Stimulated activated memory B cell treated with anti-CD40 and anti-IgM and Interleukin-4, amounts not matched to agents 10 μg/mL and 1 μg/mL and 100 μg/mL, for 72 hours (primary cell): ENCODE data around the gene TSPEAR.
"Not testable (repeated sequence)": the region's sequence is repeated elsewhere in the genome, so short reads cannot be mapped to it uniquely, and the experiment has no call there.

Source experiments
- ATAC-seq: fragments of 150-1000 bp; cut with Tn5 transposase; 2 replicates; pipeline ENCODE4 v1.10.0; 2021
- H3K27ac Mint-ChIP-seq: one replicate; pipeline ENCODE4 v1.8.0; 2022; ENCODE audit warnings: mild to moderate bottlenecking, mixed read lengths
- H3K27me3 Mint-ChIP-seq: one replicate; pipeline ENCODE4 v1.8.0; 2022; ENCODE audit warnings: mixed read lengths
- H3K36me3 Mint-ChIP-seq: one replicate; pipeline ENCODE4 v1.8.0; 2022; ENCODE audit warnings: mixed read lengths
- H3K4me1 Mint-ChIP-seq: one replicate; pipeline ENCODE4 v1.8.0; 2022; ENCODE audit warnings: mixed read lengths
- H3K4me3 Mint-ChIP-seq: one replicate; pipeline ENCODE4 v1.8.0; 2022; ENCODE audit warnings: mild to moderate bottlenecking, moderate library complexity, mixed read lengths
- H3K9me3 Mint-ChIP-seq: one replicate; pipeline ENCODE4 v1.8.0; 2022; ENCODE audit warnings: mixed read lengths

TSPEAR gene

DNA sequence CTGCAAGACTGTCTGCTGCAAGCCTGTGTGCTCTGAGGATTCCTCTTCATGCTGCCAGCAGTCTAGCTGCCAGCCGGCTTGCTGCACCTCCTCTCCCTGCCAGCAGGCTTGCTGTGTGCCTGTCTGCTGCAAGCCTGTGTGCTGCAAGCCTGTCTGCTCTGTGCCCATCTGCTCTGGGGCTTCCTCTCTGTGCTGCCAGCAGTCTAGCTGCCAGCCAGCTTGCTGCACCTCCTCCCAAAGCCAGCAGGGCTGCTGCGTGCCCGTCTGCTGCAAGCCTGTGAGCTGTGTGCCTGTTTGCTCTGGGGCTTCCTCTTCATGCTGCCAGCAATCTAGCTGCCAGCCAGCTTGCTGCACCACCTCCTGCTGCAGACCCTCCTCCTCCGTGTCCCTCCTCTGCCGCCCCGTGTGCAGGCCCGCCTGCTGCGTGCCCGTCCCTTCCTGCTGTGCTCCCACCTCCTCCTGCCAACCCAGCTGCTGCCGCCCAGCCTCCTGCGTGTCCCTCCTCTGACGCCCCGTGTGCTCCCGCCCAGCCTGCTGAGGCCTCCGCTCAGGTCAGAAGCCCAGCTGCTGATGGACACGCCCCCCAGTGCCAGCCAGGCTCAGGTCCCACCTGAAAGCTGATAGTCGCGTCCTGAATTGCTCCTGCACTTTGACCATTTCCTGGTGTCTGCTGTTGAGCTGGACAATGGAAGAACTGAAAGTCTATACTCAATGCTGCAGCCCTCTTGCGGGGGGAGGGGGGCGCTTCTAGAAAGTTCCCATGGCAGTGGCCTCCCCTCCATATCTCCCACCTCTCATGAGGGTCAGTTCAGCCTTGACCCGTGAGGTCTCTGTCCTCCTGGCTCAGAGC lies 136.7 kb downstream of the TSPEAR start:
- Mint-ChIP-seq H3K27me3 (peaks cover 71% of the 10 kb centered on the region), H3K4me3 (no peak overlapping the region)
- no peak for ATAC-seq

DNA sequence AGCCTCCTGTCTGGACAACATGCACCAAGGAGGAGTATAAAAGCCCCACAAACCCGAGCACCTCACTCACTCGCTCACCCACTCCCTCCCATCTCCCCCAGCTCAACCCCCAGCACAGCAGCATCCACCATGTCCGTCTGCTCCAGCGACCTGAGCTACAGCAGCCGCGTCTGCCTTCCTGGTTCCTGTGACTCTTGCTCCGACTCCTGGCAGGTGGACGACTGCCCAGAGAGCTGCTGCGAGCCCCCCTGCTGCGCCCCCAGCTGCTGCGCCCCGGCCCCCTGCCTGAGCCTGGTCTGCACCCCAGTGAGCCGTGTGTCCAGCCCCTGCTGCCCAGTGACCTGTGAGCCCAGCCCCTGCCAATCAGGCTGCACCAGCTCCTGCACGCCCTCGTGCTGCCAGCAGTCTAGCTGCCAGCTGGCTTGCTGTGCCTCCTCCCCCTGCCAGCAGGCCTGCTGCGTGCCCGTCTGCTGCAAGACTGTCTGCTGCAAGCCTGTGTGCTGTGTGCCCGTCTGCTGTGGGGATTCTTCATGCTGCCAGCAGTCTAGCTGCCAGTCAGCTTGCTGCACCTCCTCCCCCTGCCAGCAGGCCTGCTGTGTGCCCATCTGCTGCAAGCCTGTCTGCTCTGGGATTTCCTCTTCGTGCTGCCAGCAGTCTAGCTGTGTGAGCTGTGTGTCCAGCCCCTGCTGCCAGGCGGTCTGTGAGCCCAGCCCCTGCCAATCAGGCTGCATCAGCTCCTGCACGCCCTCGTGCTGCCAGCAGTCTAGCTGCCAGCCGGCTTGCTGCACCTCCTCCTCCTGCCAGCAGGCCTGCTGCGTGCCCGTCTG lies 137.5 kb downstream of the TSPEAR start, which contains the start of gene KRTAP10-4:
Gene KRTAP10-4 (plus strand): TSS at position 100 of the 827 bp plus-strand sequence. CDS start 30 bp downstream, at position 130.
- not testable (repeated sequence) for H3K4me3 Mint-ChIP-seq, H3K36me3 Mint-ChIP-seq, ATAC-seq, H3K27ac Mint-ChIP-seq
- H3K4me1 Mint-ChIP-seq, result peaks cover 15% of the 10 kb centered on the region
- H3K27me3 Mint-ChIP-seq, result peaks cover 71% of the 10 kb centered on the region
- H3K9me3 Mint-ChIP-seq, result peaks cover 23% of the 10 kb centered on the region

More for the DNA sequence above, 136.7 kb downstream of the TSPEAR start:
- Mint-ChIP-seq H3K9me3 (peaks cover 23% of the 10 kb centered on the region), H3K27ac (no peak overlapping the region), H3K4me1 (peaks cover 11% of the 10 kb centered on the region), H3K36me3 (peaks cover 4% of the 10 kb centered on the region)

- H3K36me3 Mint-ChIP-seq, result peaks cover 9% of the 10 kb centered on the region
- peaks cover 73% of the 10 kb centered on the region for H3K27me3 Mint-ChIP-seq
- no peak overlapping the region for H3K4me3 Mint-ChIP-seq
- H3K27ac Mint-ChIP-seq, result no peak overlapping the region
- peaks cover 15% of the 10 kb centered on the region for H3K4me1 Mint-ChIP-seq
- H3K9me3 Mint-ChIP-seq, result peaks cover 20% of the 10 kb centered on the region
- no peak for ATAC-seq
Observed at GRCh38 chr21:44572959-44573583, 138.3 kb downstream of the TSPEAR start.

- H3K4me1 Mint-ChIP-seq, result peaks cover 15% of the 10 kb centered on the region
- H3K27ac Mint-ChIP-seq, result no peak overlapping the region
- H3K36me3 Mint-ChIP-seq, result peaks cover 9% of the 10 kb centered on the region
- no peak for ATAC-seq
- H3K4me3 Mint-ChIP-seq, result no peak overlapping the region
- peaks cover 14% of the 10 kb centered on the region for H3K9me3 Mint-ChIP-seq
- peaks cover 73% of the 10 kb centered on the region for H3K27me3 Mint-ChIP-seq
Observed at GRCh38 chr21:44571844-44572782, 139.3 kb downstream of the TSPEAR start.

- Mint-ChIP-seq H3K36me3 (peaks cover 9% of the 10 kb centered on the region), H3K27me3 (peaks cover 73% of the 10 kb centered on the region), H3K4me1 (peaks cover 20% of the 10 kb centered on the region), H3K27ac (no peak overlapping the region), H3K4me3 (no peak overlapping the region), H3K9me3 (peaks cover 10% of the 10 kb centered on the region)
- ATAC-seq, result no peak
Observed at GRCh38 chr21:44571296-44571695, 140.1 kb downstream of the TSPEAR start.

DNA sequence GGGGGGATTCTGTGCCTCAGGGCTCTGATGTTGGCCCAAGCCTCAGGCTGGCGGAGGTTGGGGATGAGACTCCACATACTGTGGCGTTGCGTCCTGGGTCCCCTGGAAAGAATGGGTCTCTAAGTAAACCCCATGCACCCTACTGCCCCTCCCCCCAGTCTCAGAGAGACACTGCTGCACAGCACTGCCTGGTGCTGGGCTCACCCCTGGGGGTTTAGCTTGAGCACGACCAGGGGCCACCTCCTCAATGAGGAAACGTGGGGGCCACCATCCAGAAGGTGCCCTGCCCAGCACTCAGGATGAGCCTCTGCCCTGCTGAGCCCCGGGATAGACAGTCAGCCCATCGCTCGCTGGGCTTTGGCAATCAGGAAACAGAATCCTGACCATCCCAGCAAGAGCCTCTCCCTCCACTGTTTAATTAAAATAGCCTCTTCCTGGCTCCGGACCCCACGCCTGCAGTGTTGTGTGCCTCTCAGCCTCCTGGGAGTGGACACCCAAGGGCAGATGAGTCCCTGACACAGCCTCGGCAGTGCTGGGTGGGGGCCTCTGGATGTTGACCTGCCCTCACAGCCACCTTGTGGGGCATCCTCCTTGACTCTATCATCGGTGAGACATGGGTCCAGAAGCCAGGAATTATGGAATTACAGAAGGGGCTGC lies 141.4 kb downstream of the TSPEAR start:
- no peak for ATAC-seq
- Mint-ChIP-seq H3K27me3 (peaks cover 62% of the 10 kb centered on the region), H3K9me3 (peaks cover 4% of the 10 kb centered on the region), H3K4me3 (no peak overlapping the region), H3K4me1 (peaks cover 26% of the 10 kb centered on the region), H3K27ac (no peak overlapping the region), H3K36me3 (peaks cover 4% of the 10 kb centered on the region)

- peaks cover 51% of the 10 kb centered on the region for H3K27me3 Mint-ChIP-seq
- no peak overlapping the region for H3K27ac Mint-ChIP-seq
- H3K4me3 Mint-ChIP-seq, result peak overlapping the region; percentile 30
- peaks cover 4% of the 10 kb centered on the region for H3K9me3 Mint-ChIP-seq
- peaks cover 4% of the 10 kb centered on the region for H3K36me3 Mint-ChIP-seq
- ATAC-seq, result no peak
- peaks cover 23% of the 10 kb centered on the region for H3K4me1 Mint-ChIP-seq
Observed at GRCh38 chr21:44568667-44569556, 142.5 kb downstream of the TSPEAR start.

- ATAC-seq, result no peak
- H3K27ac Mint-ChIP-seq, result no peak overlapping the region
- peaks cover 4% of the 10 kb centered on the region for H3K36me3 Mint-ChIP-seq
- H3K4me3 Mint-ChIP-seq, result no peak overlapping the region
- peaks cover 5% of the 10 kb centered on the region for H3K9me3 Mint-ChIP-seq
- peaks cover 23% of the 10 kb centered on the region for H3K4me1 Mint-ChIP-seq
- H3K27me3 Mint-ChIP-seq, result peaks cover 45% of the 10 kb centered on the region
Observed at GRCh38 chr21:44568261-44568660, 143.1 kb downstream of the TSPEAR start.

DNA sequence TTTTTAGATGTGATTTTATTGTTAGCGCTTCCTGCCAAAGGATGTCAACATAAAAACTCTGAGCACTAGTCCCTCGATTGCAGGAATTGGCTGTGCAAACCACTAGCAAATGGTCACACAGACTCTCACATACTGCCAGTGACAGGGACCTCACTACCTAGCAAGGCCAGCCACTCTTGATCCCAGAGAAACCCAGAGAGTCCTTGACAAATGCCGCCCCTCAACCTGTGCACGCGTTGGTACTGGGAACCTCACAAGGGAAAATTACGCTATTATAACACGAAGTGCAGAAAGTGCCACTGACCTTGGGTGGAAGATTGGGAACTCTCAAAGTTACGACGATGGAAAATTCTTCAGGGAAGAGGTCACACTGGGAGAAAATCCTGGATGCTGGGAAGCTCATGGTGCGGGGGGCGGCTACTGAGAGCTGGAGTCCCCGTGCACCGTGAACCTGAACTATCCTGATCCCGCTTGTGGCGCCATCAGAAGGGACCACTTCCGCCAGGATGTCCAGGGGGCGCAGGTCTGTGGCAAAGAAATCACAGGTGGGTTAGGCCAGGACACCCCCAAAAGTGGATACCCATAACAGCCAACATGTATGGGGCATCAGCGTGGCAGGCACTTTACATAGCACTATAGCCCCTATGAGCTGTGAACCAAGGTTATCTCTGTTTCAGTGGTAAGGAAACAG lies 143.7 kb downstream of the TSPEAR start:
- Mint-ChIP-seq H3K36me3 (peaks cover 4% of the 10 kb centered on the region), H3K9me3 (peaks cover 10% of the 10 kb centered on the region), H3K27ac (no peak overlapping the region), H3K27me3 (peaks cover 38% of the 10 kb centered on the region), H3K4me3 (no peak overlapping the region), H3K4me1 (peaks cover 23% of the 10 kb centered on the region)
- ATAC-seq, result no peak

DNA sequence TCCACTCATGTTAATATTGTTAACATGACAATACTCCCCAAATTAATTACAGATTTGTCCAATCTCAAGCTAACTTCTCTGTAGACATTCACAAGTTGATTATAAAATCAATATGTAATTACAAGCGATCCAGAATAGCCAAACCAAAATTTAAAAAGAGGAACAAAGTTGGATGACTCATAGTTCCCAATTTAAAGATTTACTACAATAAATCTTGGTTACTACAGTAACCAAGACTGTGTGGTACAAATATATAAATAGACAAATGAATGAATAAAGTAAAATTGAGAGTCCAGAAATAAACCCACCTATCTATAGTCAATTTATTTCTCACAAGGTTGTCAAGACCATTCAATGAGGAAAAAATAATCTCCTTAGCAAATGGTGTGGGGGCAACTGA lies 145.0 kb downstream of the TSPEAR start:
- peaks cover 13% of the 10 kb centered on the region for H3K36me3 Mint-ChIP-seq
- peaks cover 16% of the 10 kb centered on the region for H3K9me3 Mint-ChIP-seq
- H3K4me1 Mint-ChIP-seq, result peaks cover 31% of the 10 kb centered on the region
- no peak overlapping the region for H3K4me3 Mint-ChIP-seq
- peak; percentile 51 for ATAC-seq
- peaks cover 26% of the 10 kb centered on the region for H3K27me3 Mint-ChIP-seq
- no peak overlapping the region for H3K27ac Mint-ChIP-seq

- H3K27ac Mint-ChIP-seq, result peak overlapping the region; percentile 57
- H3K4me1 Mint-ChIP-seq, result peaks cover 38% of the 10 kb centered on the region
- peaks cover 15% of the 10 kb centered on the region for H3K27me3 Mint-ChIP-seq
- ATAC-seq, result peak; percentile 71
- H3K9me3 Mint-ChIP-seq, result peaks cover 20% of the 10 kb centered on the region
- peaks cover 19% of the 10 kb centered on the region for H3K36me3 Mint-ChIP-seq
- peak overlapping the region; percentile 47 for H3K4me3 Mint-ChIP-seq
Observed at GRCh38 chr21:44564886-44565598, 146.3 kb downstream of the TSPEAR start.

DNA sequence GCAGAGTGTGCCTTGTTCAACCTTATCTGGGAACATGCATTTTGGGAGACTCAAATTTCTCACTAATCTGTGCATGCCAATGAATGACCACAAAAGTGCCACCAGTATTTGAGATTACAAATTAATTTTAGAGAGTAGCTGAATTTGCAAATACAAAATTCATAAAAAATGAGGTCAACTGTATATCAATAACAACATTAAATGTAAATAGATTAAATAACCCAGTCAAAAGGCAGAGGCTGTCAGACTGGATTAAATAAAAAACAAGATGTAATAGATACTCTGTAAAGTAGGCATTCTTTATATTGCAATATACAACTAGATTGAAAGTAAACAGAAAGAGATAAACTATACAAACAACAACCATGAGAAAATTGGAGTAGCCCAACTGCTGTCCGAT lies 147.3 kb downstream of the TSPEAR start:
- Mint-ChIP-seq H3K27ac (no peak overlapping the region), H3K36me3 (peaks cover 16% of the 10 kb centered on the region), H3K4me3 (no peak overlapping the region), H3K9me3 (peaks cover 20% of the 10 kb centered on the region), H3K4me1 (peaks cover 35% of the 10 kb centered on the region), H3K27me3 (peaks cover 5% of the 10 kb centered on the region)
- no peak for ATAC-seq
